IMR-90 (cell line): ENCODE results near the gene CERKL. TPM values are rescaled to one million over a fixed set of nuclear protein-coding genes. Genes with fewer than 3 reads are reported as not detected.

Source experiments
- ATAC-seq: fragments of 200-7000 bp; cut with Tn5 transposase; 2 replicates; pipeline ENCODE4 v1.9.1; 2020; ENCODE audit warnings: low read depth, mild to moderate bottlenecking, moderate library complexity
- BruUV-seq: library from RNA; stranded (reverse); fragments of 400-500 nt; replicated peaks from 2 replicates; lab custom pipeline; 2021; lab: Mats Ljungman, UMichigan
- CTCF ChIA-PET: fragments of 300-600 bp; formaldehyde crosslinking; extraction: SDS; loops from one replicate; lab custom pipeline; 2021; ENCODE audit warnings: antibody characterized with exemption; lab: Yijun Ruan, JAX
- POLR2A ChIA-PET: fragments of 300-600 bp; sonication (Branson Sonifier 250); formaldehyde crosslinking; loops from one replicate; lab custom pipeline; 2022; ENCODE audit warnings: antibody characterized with exemption; ENCODE audit not compliant: unreplicated experiment; lab: Charles Lee
- DNase-seq: peaks from one replicate; pipeline ENCODE4 v3.0.0; 2013
- H2AFZ ChIP-seq: replicated peaks from 2 replicates; pipeline ENCODE3; 2013; ENCODE audit warnings: low read length, mild to moderate bottlenecking; ENCODE audit not compliant: poor library complexity
- H2AK5ac ChIP-seq: 2 replicates; pipeline ENCODE4 v1.6.1; 2013; ENCODE audit warnings: low read depth, low read length, inconsistent platforms
- H2AK9ac ChIP-seq: replicated peaks from 2 replicates; pipeline ENCODE3; 2013; ENCODE audit warnings: mild to moderate bottlenecking, low read depth, low read length, moderate library complexity; ENCODE audit not compliant: poor library complexity
- H2BK120ac ChIP-seq: 2 replicates; pipeline ENCODE4 v1.6.1; 2013; ENCODE audit warnings: low read depth, low read length, inconsistent platforms
- H2BK15ac ChIP-seq: 3 replicates; pipeline ENCODE4 v1.6.1; 2013; ENCODE audit warnings: low read depth, low read length, inconsistent platforms
- H2BK20ac ChIP-seq: 2 replicates; pipeline ENCODE4 v1.6.1; 2013; ENCODE audit warnings: low read depth, mild to moderate bottlenecking, inconsistent platforms, low read length, moderate library complexity
- H2BK5ac ChIP-seq: 2 replicates; pipeline ENCODE4 v1.6.1; 2013; ENCODE audit warnings: mild to moderate bottlenecking, low read depth, low read length, inconsistent platforms; ENCODE audit not compliant: poor library complexity, severe bottlenecking
- H3K14ac ChIP-seq: replicated peaks from 2 replicates; pipeline ENCODE4 v1.6.1; 2013; ENCODE audit warnings: low read depth, low read length, inconsistent platforms
- H3K18ac ChIP-seq: 2 replicates; pipeline ENCODE4 v1.6.1; 2013; ENCODE audit warnings: low read depth, low read length, control low read depth
- H3K23ac ChIP-seq: 2 replicates; pipeline ENCODE4 v1.6.1; 2013; ENCODE audit warnings: low read depth, low read length, inconsistent platforms
- H3K27ac ChIP-seq: 2 replicates; pipeline ENCODE4 v1.5.1; 2013; ENCODE audit warnings: mild to moderate bottlenecking, control low read depth, low read length; ENCODE audit not compliant: insufficient read depth
- H3K27me3 ChIP-seq: 2 replicates; pipeline ENCODE4 v1.6.1; 2013; ENCODE audit warnings: low read length; ENCODE audit not compliant: control insufficient read depth, insufficient read depth
- H3K36me3 ChIP-seq: 2 replicates; pipeline ENCODE4 v1.6.1; 2013; ENCODE audit warnings: low read length, mixed read lengths; ENCODE audit not compliant: control insufficient read depth, insufficient read depth
- H3K4ac ChIP-seq: 2 replicates; pipeline ENCODE4 v1.6.1; 2013; ENCODE audit warnings: low read depth, low read length, inconsistent platforms
- H3K4me1 ChIP-seq: 2 replicates; pipeline ENCODE4 v1.6.1; 2013; ENCODE audit warnings: low read length, mixed read lengths; ENCODE audit not compliant: control insufficient read depth, insufficient read depth
- H3K4me2 ChIP-seq: 2 replicates; pipeline ENCODE4 v1.6.1; 2013; ENCODE audit warnings: low read depth, mild to moderate bottlenecking, control low read depth, low read length, moderate library complexity
- H3K4me3 ChIP-seq: 2 replicates; pipeline ENCODE4 v1.5.1; 2013; ENCODE audit warnings: low read depth, mild to moderate bottlenecking, control low read depth, low read length, moderate library complexity; ENCODE audit not compliant: insufficient read depth
- H3K56ac ChIP-seq: 2 replicates; pipeline ENCODE4 v1.6.1; 2013; ENCODE audit warnings: low read length, inconsistent platforms; ENCODE audit not compliant: insufficient read depth; ENCODE audit errors: extremely low read depth
- H3K79me1 ChIP-seq, 2 experiments: 2 replicates each; pipeline ENCODE4 v1.6.1; 2013; ENCODE audit warnings: low read length in 2 of 2, inconsistent platforms in 1 of 2, low read depth in 1 of 2
- H3K9ac ChIP-seq: 2 replicates; pipeline ENCODE4 v1.6.1; 2013; ENCODE audit warnings: low read depth, low read length, control low read depth
- H3K9me1 ChIP-seq: 2 replicates; pipeline ENCODE4 v1.6.1; 2013; ENCODE audit warnings: low read length, inconsistent platforms; ENCODE audit not compliant: insufficient read depth
- H3K9me3 ChIP-seq: 2 replicates; pipeline ENCODE4 v1.6.1; 2013; ENCODE audit warnings: low read length; ENCODE audit not compliant: control insufficient read depth, insufficient read depth
- H4K20me1 ChIP-seq: 2 replicates; pipeline ENCODE4 v1.6.1; 2013; ENCODE audit warnings: low read length, inconsistent platforms; ENCODE audit not compliant: insufficient read depth
- H4K5ac ChIP-seq: 2 replicates; pipeline ENCODE4 v1.6.1; 2013; ENCODE audit warnings: mild to moderate bottlenecking, low read depth, low read length, control low read depth
- H4K8ac ChIP-seq, 2 experiments: 2 replicates each; pipeline ENCODE4 v1.6.1; 2013; ENCODE audit warnings: low read depth in 2 of 2, low read length in 2 of 2, control low read depth in 1 of 2, inconsistent platforms in 1 of 2
- H4K91ac ChIP-seq: 2 replicates; pipeline ENCODE4 v1.6.1; 2013; ENCODE audit warnings: low read depth, low read length, inconsistent platforms; ENCODE audit not compliant: insufficient read depth
- BHLHE40 ChIP-seq: fragments of 150-350 bp; IDR thresholded peaks from 2 replicates; pipeline ENCODE4 v1.6.1; 2016; ENCODE audit warnings: mild to moderate bottlenecking, low read depth, low read length
- CEBPB ChIP-seq: IDR thresholded peaks from 2 replicates; pipeline ENCODE4 v1.6.1; 2012; ENCODE audit warnings: low read depth, low read length, improper control_type of control experiment
- CHD1 ChIP-seq: IDR thresholded peaks from 2 replicates; pipeline ENCODE4 v1.6.1; 2012; ENCODE audit warnings: low read depth, low read length, improper control_type of control experiment
- CTCF ChIP-seq: conservative IDR thresholded peaks from 2 replicates; pipeline ENCODE4 v1.5.1; 2012; ENCODE audit warnings: mild to moderate bottlenecking, low read depth, low read length, improper control_type of control experiment
- MAFK ChIP-seq: IDR thresholded peaks from 2 replicates; pipeline ENCODE4 v1.6.1; 2012; ENCODE audit warnings: low read depth, low read length, improper control_type of control experiment
- MAZ ChIP-seq: IDR thresholded peaks from 2 replicates; pipeline ENCODE4 v1.6.1; 2012; ENCODE audit warnings: low read depth, mild to moderate bottlenecking, low read length, improper control_type of control experiment, moderate library complexity, borderline replicate concordance
- MXI1 ChIP-seq: IDR thresholded peaks from 2 replicates; pipeline ENCODE4 v1.6.1; 2012; ENCODE audit warnings: low read depth, mild to moderate bottlenecking, low read length, moderate library complexity, borderline replicate concordance
- NFE2L2 ChIP-seq: fragments of 150-350 bp; IDR thresholded peaks from 2 replicates; pipeline ENCODE4 v1.6.1; 2016; ENCODE audit warnings: low read depth, mild to moderate bottlenecking, low read length
- POLR2A ChIP-seq: IDR thresholded peaks from 2 replicates; pipeline ENCODE4 v1.6.1; 2012; ENCODE audit warnings: mild to moderate bottlenecking, low read depth, low read length
- RAD21 ChIP-seq: IDR thresholded peaks from 2 replicates; pipeline ENCODE4 v1.6.1; 2012; ENCODE audit warnings: low read length, improper control_type of control experiment
- RCOR1 ChIP-seq: IDR thresholded peaks from 2 replicates; pipeline ENCODE4 v1.6.1; 2012; ENCODE audit warnings: mild to moderate bottlenecking, low read length, improper control_type of control experiment; ENCODE audit not compliant: insufficient replicate concordance
- RFX5 ChIP-seq: IDR thresholded peaks from 2 replicates; pipeline ENCODE4 v1.8.0; 2012; ENCODE audit warnings: low read depth, mild to moderate bottlenecking, low read length, moderate library complexity
- SMC3 ChIP-seq: fragments of 150-350 bp; IDR thresholded peaks from 2 replicates; pipeline ENCODE4 v1.6.1; 2016; ENCODE audit warnings: low read depth, mild to moderate bottlenecking, antibody characterized with exemption, low read length, moderate library complexity
- WGBS, 2 experiments: methylation state at CpG; one replicate each; pipeline versions ENCODE4 v1.1.5 to v1.1.7; 2013; ENCODE audit warnings: missing lambda C conversion rate in 2 of 2; ENCODE audit not compliant: insufficient read length in 1 of 2; ENCODE audit errors: extremely low coverage in 2 of 2; 5-methylcytosine and 5-hydroxymethylcytosine counted together
- dilution Hi-C: fragments of 300-500 bp; cut with HindIII; formaldehyde crosslinking; loops from one replicate; pipeline ENCODE4 v1.14.3; 2018; ENCODE audit warnings: low sequenced_read_pairs; ENCODE audit not compliant: unreplicated experiment
- in situ Hi-C: fragments of 300-500 bp; cut with MboI; formaldehyde crosslinking; loops from 3 replicates; pipeline ENCODE4 v1.14.3; 2019; ENCODE audit warnings: low sequenced_read_pairs, inconsistent platforms, mixed read lengths
- intact Hi-C: fragments of 100-400 bp; cut with micrococcal nuclease; formaldehyde crosslinking; loops from 2 replicates; pipeline ENCODE4 v1.10.0; 2022
- polyA plus RNA-seq, 3 experiments: library from polyadenylated mRNA; depleted of rRNA; stranded (reverse); fragments of >200 nt; gene quantifications; 2 replicates each; pipeline ENCODE4 v1.2.3, GENCODE V29; 2012; ENCODE audit warnings: low replicate concordance in 1 of 3
- total RNA-seq: library from RNA; depleted of rRNA; stranded (reverse); fragments of >200 nt; gene quantifications from 2 replicates; pipeline ENCODE4 v1.2.3, GENCODE V29; 2012
- TF ChIP-seq, protein P1 (sequence below): fragments of 150-350 bp; IDR thresholded peaks from 2 replicates; pipeline ENCODE4 v1.6.1; 2016; ENCODE audit warnings: low read depth, mild to moderate bottlenecking, low read length, moderate library complexity, borderline replicate concordance
- TF ChIP-seq, protein P2 (sequence below): fragments of 150-350 bp; IDR thresholded peaks from 2 replicates; pipeline ENCODE4 v1.6.1; 2017; ENCODE audit warnings: mild to moderate bottlenecking, antibody characterized with exemption, low read length, low read depth

Gene CERKL
- total and polyA plus RNA-seq, 2 of the 4 experiments (the other 2 are of a cell fraction), result under 0.01 TPM; not detected in 1

GRCh38 chr2:181576431-181576830, 80.5 kb downstream of the CERKL start:
- H3K4me2 ChIP-seq, result no peak overlapping the region
- intact Hi-C loops, result loop anchor here (5.0 kb wide), 1 partner anchor 1076 kb away; no protein-coding TSS in a partner anchor
- dilution Hi-C loops, result no loop called here
- H2AK9ac ChIP-seq, result no peak overlapping the region
- H3K9ac ChIP-seq, result no peak overlapping the region
- H3K4ac ChIP-seq, result no peak overlapping the region
- H3K27me3 ChIP-seq, result peaks cover 9% of the 10 kb centered on the region
- H2AK5ac ChIP-seq, result no peak overlapping the region
- ChIA-PET POLR2A (no interaction called here), CTCF (interaction anchor here (0.6 kb wide), 1 partner anchor 131 kb away, joined by 3 read pairs; no protein-coding TSS in a partner anchor)
- H2BK20ac ChIP-seq, result no peak overlapping the region
- H3K56ac ChIP-seq, result no peak overlapping the region
- no CpG with 5 or more reads among the region's 5 CpGs for WGBS, 2 experiments
- DNase-seq, result no peak
- H3K36me3 ChIP-seq, result no peaks in the 10 kb centered on the region
- H3K9me1 ChIP-seq, result no peaks in the 10 kb centered on the region
- no peaks in the 10 kb centered on the region for H3K9me3 ChIP-seq
- no peaks in the 10 kb centered on the region for H3K79me1 ChIP-seq
- H2BK15ac ChIP-seq, result no peak overlapping the region
- H2BK5ac ChIP-seq, result no peak overlapping the region
- in situ Hi-C loops, result loop anchor here (5.0 to 25.0 kb wide), 2 partner anchors 141 to 561 kb away; no protein-coding TSS in a partner anchor
- no TSS peak for BruUV-seq
- H4K91ac ChIP-seq, result no peak overlapping the region
- H3K14ac ChIP-seq, result no peak overlapping the region
- no peaks in the 10 kb centered on the region for H3K4me1 ChIP-seq
- TF ChIP-seq, protein P1, sequence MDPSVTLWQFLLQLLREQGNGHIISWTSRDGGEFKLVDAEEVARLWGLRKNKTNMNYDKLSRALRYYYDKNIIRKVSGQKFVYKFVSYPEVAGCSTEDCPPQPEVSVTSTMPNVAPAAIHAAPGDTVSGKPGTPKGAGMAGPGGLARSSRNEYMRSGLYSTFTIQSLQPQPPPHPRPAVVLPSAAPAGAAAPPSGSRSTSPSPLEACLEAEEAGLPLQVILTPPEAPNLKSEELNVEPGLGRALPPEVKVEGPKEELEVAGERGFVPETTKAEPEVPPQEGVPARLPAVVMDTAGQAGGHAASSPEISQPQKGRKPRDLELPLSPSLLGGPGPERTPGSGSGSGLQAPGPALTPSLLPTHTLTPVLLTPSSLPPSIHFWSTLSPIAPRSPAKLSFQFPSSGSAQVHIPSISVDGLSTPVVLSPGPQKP, result no peak
- TF ChIP-seq RFX5 (no peak), MAFK (no peak), RCOR1 (no peak), POLR2A (no peak), MAZ (no peak), CTCF (no peak), NFE2L2 (no peak), CHD1 (no peak), CEBPB (no peak), BHLHE40 (no peak), RAD21 (no peak), MXI1 (no peak), SMC3 (no peak)
- TF ChIP-seq, protein P2, sequence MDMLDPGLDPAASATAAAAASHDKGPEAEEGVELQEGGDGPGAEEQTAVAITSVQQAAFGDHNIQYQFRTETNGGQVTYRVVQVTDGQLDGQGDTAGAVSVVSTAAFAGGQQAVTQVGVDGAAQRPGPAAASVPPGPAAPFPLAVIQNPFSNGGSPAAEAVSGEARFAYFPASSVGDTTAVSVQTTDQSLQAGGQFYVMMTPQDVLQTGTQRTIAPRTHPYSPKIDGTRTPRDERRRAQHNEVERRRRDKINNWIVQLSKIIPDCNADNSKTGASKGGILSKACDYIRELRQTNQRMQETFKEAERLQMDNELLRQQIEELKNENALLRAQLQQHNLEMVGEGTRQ, result no peak
- no peak overlapping the region for H2BK120ac ChIP-seq
- no peaks in the 10 kb centered on the region for H4K20me1 ChIP-seq
- H3K27ac ChIP-seq, result no peak overlapping the region
- no peak overlapping the region for H3K23ac ChIP-seq
- no peak overlapping the region for H4K8ac ChIP-seq
- no peak overlapping the region for H3K4me3 ChIP-seq
- no peak for ATAC-seq
- H4K5ac ChIP-seq, result no peak overlapping the region
- no peak overlapping the region for H2AFZ ChIP-seq
- H3K18ac ChIP-seq, result no peak overlapping the region
